ENCODE results near the gene CSPG4.
"Not testable (repeated sequence)": the region's sequence is repeated elsewhere in the genome, so short reads cannot be mapped to it uniquely, and the experiment has no call there.

Gene CSPG4

DNA sequence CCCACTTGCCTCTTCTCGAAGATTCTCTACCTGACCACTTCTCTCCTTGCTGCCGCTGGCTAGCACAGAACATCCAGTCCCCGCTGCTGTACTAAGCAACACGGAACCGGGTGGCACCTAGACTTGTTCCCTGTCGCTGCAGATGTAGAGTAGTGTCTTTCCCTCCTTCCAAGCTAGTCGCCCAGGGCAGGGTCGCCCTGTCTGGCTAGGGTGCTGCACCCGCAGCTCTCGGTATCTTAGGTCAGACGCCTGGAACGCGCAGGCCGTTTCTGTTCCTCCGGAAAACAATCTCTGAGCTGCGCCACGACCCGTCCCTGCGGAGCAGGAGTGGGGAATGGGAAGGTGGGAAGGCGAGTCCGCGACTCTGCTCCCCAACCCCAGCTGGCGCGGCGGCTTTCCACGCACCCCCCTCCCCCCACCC, 65.7 kb downstream of the CSPG4 start:
- no peak for DNase-seq

- no peak for DNase-seq
Observed at GRCh38 chr15:75646112-75646943, 66.3 kb downstream of the CSPG4 start.

GRCh38 chr15:75644376-75644775, 68.3 kb downstream of the CSPG4 start:
- DNase-seq = no peak

- no peak for DNase-seq
Observed at GRCh38 chr15:75641603-75642002, 71.0 kb downstream of the CSPG4 start.

DNA sequence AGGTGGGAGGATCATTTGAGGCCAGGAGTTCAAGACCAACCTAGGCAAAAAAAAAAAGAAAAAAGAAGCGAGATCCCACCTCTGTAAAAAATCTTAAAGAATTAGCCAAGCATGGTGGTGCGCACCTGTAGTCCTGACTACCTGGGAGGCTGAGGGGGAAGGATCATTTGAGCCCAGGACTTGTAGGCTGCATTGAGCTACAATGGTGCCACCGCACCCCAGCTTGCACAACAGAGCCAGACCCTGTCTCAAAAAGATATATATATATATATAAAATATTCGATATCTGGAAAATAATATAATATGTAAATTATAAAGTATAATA, 71.5 kb downstream of the CSPG4 start:
- DNase-seq = no peak

DNA sequence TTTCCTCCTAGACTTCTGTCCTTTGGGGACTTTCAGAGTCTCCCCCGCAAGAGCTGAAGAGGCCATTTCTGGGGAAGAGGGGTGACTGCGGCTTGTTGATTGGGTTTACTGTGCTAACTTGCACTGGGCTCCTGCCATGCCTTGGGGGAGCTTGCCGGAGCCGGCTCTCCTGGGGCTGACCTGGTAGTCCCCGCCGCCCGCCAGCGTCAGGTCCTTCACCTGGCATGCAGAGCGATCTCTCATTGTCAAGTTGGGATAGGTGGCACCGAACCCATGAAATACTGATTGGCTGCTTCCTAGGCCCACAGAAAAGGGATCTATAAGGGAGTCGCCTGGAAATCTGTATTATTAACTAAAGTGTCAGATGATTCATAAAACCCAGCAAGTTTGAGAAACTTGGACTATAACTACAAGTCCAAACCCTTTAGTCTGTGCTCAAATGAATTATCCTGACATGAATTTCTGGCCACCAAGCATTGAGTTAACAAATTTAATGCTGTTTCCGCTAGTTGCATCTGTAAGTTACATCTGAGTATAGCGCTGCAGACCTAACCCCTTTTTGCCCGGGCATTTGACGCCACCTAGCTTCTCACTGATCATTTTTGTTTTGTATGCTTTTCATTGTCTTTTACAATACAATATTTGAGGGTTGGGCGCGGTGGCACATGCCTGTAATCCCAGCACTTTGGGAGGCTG, 72.0 kb downstream of the CSPG4 start:
- peak; percentile 31 for DNase-seq

- peak; percentile 92 for DNase-seq
Observed at GRCh38 chr15:75639709-75640482, 72.8 kb downstream of the CSPG4 start, which contains the start of gene IMP3. TSS of gene IMP3 (minus strand) at chr15:75640224. CDS start at chr15:75640168, 56 bp downstream.

DNA sequence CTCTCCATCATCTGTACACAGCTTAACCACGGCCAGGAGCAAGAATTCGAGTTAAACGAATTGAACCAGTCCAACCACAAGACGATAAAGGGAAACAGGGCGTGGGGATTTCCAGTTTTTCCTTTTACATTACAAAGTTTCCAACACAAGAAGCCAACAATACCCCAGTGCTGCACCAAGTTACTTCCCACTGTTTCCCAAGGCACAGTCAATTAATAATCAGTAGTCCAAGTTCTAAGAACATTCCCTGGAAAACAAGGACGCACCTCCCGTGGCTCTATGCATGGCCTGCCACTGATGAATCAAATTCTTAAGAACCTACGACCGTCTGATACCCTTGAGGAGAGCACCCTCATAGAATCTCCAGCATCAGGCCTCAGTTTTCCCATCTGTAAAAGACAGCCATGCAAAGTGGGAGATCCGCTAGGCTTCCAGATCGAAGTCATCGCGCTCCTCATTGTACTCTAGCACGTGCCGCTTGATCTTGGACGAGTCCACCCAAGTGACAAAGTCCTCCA, 73.4 kb downstream of the CSPG4 start:
- no peak for DNase-seq

DNA sequence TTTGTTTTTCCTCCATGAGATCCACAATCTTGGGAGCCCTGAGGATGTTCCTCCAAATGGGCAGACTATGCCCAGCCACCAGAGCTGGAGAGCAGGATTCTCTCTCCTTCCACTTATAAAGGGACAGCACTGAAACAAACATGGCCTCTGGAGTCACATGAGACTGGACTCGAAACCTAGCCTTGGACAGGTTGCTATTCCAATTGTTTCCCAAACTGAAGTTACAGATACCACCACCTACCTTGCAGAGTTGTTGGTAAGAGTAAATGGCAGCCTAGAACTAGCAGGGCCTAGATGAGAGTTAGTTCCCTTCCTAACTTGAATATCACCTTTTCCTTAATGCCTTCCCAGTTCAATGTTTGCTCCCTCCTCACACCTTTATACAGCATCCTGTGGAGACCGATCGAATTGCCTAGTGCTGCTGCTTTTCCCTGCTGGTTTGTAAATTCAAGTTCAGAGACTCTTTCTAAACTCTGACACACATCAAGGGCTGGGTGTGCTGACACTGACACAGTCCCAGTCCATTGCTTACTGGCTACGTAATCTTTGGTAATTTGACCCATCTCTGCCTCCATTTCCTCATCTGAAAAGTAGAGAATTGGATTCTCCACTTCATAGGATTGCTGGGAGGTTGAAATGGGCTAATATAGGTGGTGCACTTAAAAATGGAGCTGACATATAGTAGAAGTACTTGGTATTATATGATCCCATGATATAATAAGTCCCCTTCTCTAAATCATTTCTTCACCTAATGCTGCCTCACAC, 75.2 kb downstream of the CSPG4 start:
- no peak for DNase-seq

GRCh38 chr15:75636026-75636425, 76.6 kb downstream of the CSPG4 start:
- DNase-seq = no peak

DNA sequence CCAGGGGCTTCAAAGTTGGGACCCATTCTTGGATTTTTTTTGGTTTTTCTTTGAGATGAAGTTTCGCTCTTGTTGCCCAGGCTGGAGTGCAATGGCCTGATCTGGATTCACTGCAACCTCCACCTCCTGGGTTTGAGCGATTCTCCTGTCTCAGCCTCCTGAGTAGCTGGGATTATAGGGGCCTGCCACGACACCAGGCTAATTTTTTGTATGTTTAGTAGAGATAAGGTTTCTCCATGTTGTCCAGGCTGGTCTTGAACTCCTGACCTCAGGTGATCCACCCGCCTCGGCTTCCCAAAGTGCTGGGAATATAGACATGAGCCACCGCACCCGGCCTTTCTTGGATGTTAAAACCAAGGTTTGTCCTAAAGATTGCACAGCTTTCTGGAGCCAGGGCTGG, 78.7 kb downstream of the CSPG4 start:
- not testable (repeated sequence) for DNase-seq

DNA sequence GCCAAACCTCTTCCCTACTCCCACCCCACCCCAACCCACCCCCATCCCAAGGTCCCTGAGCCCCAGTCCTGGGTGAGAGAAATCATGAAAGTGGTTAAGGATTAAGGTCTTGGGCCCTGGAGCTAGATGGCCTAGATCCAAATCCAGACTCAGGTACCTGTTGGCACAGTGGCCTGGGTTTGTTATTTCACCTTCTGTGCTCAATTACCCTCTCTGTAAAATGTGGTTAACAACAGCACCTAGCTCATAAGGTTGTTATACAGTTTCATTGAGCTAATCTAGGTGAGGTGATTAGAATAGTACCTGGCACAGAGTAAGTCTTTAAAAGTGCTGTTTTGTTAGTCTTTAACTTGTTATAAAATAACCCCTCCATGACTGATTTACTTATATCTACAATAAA, 80.7 kb downstream of the CSPG4 start:
- DNase-seq = no peak

DNA sequence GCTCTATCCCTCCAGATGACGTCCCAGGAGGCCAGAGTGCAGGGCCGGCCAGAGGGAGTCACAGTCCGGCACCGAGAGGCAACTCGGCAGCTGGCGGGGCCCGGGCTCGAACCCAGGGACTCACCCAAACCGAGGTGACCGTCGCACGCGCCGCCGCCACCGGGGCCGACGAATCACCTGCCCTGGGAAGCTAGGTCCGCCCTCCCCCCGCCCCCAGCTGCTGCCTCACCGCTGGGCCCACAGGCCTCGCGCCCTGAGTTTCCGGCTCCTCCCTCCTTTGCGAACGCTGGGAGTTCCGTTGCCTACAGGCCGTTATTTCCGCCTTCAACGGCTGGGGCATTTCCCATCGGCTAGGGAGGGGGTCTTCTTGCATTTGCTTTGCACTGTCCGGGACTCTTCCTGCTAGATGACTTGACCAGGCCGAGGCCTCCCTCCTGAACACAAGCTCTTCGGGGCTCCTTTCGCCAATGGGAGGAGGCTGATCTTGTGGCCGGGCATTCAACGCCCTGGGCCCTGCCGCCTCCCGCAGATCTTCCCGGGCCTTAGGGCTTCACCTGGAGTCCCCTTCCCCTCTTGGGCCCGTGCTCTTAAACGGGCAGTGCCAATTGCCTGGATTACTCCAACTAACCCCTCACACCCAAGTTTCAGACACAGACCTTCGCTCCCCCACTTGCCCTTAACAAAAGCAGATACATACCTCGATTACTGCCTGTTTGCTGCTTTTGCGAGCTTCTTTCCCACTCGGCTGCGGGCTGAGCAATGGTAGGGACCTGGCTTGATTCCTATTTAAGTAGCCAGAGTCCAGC, 86.9 kb downstream of the CSPG4 start, which contains the start of gene SNUPN:
SNUPN (minus strand) TSS at position 184 of the 806 bp plus-strand sequence. CDS start 4,674 bp downstream, outside the sequence.
- DNase-seq = peak; percentile 74
